ENCODE measurements around the gene ODAM. TPM values are rescaled to one million over a fixed set of nuclear protein-coding genes. Genes with fewer than 3 reads are reported as not detected.

ODAM gene
- total RNA-seq, 1 experiment from 2014 or later, result not detected

DNA sequence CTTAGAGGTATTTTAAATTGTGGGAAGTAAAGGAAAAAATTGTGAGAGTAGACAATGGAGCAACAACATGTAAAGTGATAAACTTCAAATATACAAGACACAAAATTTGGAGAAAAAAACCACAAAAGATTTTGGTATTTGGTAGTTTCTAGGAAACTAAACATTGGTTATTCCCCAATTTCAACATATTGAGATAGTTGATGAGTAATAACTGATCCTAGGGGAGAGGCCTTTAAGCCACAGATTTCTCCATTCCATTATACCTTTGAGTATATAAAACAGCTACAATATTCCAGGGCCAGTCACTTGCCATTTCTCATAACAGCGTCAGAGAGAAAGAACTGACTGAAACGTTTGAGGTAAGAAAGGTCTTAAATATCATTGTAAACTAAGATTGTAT, 30.3 kb downstream of the ODAM start, which contains the start of gene FDCSP:
Gene FDCSP, plus strand, starts transcription at position 301 of the 400 bp plus-strand sequence. CDS start 5,071 bp downstream, outside the sequence.
- no peak within 1 kb of the TSS for H3K27ac ChIP-seq (ENCODE audit: low read depth, low read length)
- no peaks in the 10 kb centered on the region for H4K20me1 ChIP-seq (ENCODE audit: insufficient read depth)
- no peaks in the 10 kb centered on the region for H3K4me1 ChIP-seq (ENCODE audit: control insufficient read depth in 1 of 2, insufficient read depth in 2 of 2, low read length in 2 of 2)
- no peaks in the 10 kb centered on the region for H3K9me2 ChIP-seq (ENCODE audit: insufficient read depth)
- H3K4me3 ChIP-seq (replicated peaks in 1 of 2; ENCODE audit: low read depth in 1 of 2, low read length in 2 of 2), result no peak within 1 kb of the TSS
- no peaks in the 10 kb centered on the region for H3K27me3 ChIP-seq (ENCODE audit: insufficient read depth, low read length)
- intact Hi-C loops (cut with micrococcal nuclease), result no loop called here
- no peak within 1 kb of the TSS for H3K9ac ChIP-seq (ENCODE audit: low read length)
- TF ChIP-seq CEBPB (IDR thresholded peaks at IDR 0.05; ENCODE audit: low read depth) (no peak), CBX3 (IDR thresholded peaks at IDR 0.05; ENCODE audit: low read depth) (no peak), EZH2phosphoT487 (IDR thresholded peaks at IDR 0.05; ENCODE audit: borderline replicate concordance) (no peak), TCF7L2 (IDR thresholded peaks at IDR 0.05; ENCODE audit: borderline replicate concordance, extremely low read depth, insufficient read depth, insufficient read length) (no peak), EGR1 (IDR thresholded peaks at IDR 0.05; ENCODE audit: low read depth) (no peak), JUND (IDR thresholded peaks at IDR 0.05) (no peak), ZNF274 (IDR thresholded peaks at IDR 0.05; ENCODE audit: low read depth, low read length) (no peak), EZH2 (IDR thresholded peaks at IDR 0.05) (no peak), FOSL1 (IDR thresholded peaks at IDR 0.05; ENCODE audit: low read depth) (no peak), SP1 (IDR thresholded peaks at IDR 0.05; ENCODE audit: low read depth) (no peak), POLR2AphosphoS5 (IDR thresholded peaks at IDR 0.05; ENCODE audit: low read depth, low read length) (no peak), RAD21 (IDR thresholded peaks at IDR 0.05; ENCODE audit: low read depth) (no peak), ELF1 (IDR thresholded peaks at IDR 0.05; ENCODE audit: borderline replicate concordance, low read depth) (no peak), SIN3A (IDR thresholded peaks at IDR 0.05; ENCODE audit: low read depth) (no peak), POLR2A (IDR thresholded peaks at IDR 0.05; ENCODE audit: borderline replicate concordance, extremely low read depth, insufficient read depth, insufficient read length) (no peak)
- TF ChIP-seq, protein P1, sequence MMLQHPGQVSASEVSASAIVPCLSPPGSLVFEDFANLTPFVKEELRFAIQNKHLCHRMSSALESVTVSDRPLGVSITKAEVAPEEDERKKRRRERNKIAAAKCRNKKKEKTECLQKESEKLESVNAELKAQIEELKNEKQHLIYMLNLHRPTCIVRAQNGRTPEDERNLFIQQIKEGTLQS (IDR thresholded peaks at IDR 0.05), result no peak
- TF ChIP-seq, protein P2, sequence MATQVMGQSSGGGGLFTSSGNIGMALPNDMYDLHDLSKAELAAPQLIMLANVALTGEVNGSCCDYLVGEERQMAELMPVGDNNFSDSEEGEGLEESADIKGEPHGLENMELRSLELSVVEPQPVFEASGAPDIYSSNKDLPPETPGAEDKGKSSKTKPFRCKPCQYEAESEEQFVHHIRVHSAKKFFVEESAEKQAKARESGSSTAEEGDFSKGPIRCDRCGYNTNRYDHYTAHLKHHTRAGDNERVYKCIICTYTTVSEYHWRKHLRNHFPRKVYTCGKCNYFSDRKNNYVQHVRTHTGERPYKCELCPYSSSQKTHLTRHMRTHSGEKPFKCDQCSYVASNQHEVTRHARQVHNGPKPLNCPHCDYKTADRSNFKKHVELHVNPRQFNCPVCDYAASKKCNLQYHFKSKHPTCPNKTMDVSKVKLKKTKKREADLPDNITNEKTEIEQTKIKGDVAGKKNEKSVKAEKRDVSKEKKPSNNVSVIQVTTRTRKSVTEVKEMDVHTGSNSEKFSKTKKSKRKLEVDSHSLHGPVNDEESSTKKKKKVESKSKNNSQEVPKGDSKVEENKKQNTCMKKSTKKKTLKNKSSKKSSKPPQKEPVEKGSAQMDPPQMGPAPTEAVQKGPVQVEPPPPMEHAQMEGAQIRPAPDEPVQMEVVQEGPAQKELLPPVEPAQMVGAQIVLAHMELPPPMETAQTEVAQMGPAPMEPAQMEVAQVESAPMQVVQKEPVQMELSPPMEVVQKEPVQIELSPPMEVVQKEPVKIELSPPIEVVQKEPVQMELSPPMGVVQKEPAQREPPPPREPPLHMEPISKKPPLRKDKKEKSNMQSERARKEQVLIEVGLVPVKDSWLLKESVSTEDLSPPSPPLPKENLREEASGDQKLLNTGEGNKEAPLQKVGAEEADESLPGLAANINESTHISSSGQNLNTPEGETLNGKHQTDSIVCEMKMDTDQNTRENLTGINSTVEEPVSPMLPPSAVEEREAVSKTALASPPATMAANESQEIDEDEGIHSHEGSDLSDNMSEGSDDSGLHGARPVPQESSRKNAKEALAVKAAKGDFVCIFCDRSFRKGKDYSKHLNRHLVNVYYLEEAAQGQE (IDR thresholded peaks at IDR 0.05; ENCODE audit: low read depth), result no peak
- TF ChIP-seq, protein P3, sequence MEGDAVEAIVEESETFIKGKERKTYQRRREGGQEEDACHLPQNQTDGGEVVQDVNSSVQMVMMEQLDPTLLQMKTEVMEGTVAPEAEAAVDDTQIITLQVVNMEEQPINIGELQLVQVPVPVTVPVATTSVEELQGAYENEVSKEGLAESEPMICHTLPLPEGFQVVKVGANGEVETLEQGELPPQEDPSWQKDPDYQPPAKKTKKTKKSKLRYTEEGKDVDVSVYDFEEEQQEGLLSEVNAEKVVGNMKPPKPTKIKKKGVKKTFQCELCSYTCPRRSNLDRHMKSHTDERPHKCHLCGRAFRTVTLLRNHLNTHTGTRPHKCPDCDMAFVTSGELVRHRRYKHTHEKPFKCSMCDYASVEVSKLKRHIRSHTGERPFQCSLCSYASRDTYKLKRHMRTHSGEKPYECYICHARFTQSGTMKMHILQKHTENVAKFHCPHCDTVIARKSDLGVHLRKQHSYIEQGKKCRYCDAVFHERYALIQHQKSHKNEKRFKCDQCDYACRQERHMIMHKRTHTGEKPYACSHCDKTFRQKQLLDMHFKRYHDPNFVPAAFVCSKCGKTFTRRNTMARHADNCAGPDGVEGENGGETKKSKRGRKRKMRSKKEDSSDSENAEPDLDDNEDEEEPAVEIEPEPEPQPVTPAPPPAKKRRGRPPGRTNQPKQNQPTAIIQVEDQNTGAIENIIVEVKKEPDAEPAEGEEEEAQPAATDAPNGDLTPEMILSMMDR (IDR thresholded peaks at IDR 0.05 in 2 of 3, conservative IDR thresholded peaks at IDR 0.05 in 1 of 3; ENCODE audit: borderline replicate concordance in 1 of 3, insufficient read depth in 1 of 3, low read depth in 2 of 3, low read length in 2 of 3), result no peak
- TF ChIP-seq, protein P4, sequence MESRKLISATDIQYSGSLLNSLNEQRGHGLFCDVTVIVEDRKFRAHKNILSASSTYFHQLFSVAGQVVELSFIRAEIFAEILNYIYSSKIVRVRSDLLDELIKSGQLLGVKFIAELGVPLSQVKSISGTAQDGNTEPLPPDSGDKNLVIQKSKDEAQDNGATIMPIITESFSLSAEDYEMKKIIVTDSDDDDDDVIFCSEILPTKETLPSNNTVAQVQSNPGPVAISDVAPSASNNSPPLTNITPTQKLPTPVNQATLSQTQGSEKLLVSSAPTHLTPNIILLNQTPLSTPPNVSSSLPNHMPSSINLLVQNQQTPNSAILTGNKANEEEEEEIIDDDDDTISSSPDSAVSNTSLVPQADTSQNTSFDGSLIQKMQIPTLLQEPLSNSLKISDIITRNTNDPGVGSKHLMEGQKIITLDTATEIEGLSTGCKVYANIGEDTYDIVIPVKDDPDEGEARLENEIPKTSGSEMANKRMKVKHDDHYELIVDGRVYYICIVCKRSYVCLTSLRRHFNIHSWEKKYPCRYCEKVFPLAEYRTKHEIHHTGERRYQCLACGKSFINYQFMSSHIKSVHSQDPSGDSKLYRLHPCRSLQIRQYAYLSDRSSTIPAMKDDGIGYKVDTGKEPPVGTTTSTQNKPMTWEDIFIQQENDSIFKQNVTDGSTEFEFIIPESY (IDR thresholded peaks at IDR 0.05; ENCODE audit: extremely low read depth, insufficient replicate concordance, low read length), result no peak
- RAD21 ChIA-PET (ENCODE audit: low non-redundant PET in 1 of 2, low total read pairs in 2 of 2, uncharacterized antibody in 2 of 2, unreplicated experiment in 2 of 2), result no interaction called here
- POLR2A ChIA-PET, result no interaction called here
- DNase-seq (ENCODE audit: low read depth, low spot score), result no peak
- no peaks in the 10 kb centered on the region for H3K9me3 ChIP-seq (ENCODE audit: control insufficient read depth in 1 of 2, insufficient read depth in 1 of 2, low read depth in 1 of 2, low read length in 2 of 2)
- H3K4me2 ChIP-seq (ENCODE audit: low read length), result no peak within 1 kb of the TSS
- H3K79me2 ChIP-seq (ENCODE audit: insufficient read depth, low read length), result no peaks in the 10 kb centered on the region
- no peak within 1 kb of the TSS for H2AFZ ChIP-seq (ENCODE audit: low read depth, low read length, poor library complexity, severe bottlenecking)
- CTCF ChIA-PET, result no interaction called here
- no TSS peak for BruUV-seq (replicated peaks)
- ATAC-seq, result no peak
- H3K36me3 ChIP-seq (ENCODE audit: control insufficient read depth in 1 of 2, insufficient read depth in 2 of 2, low read length in 2 of 2), result no peaks in the 10 kb centered on the region

Data from HCT116 (cell line).